ENCODE data around the gene GALNTL6. TPM values are rescaled to one million over a fixed set of nuclear protein-coding genes. Genes with fewer than 3 reads are reported as not detected.

Gene GALNTL6
- total and polyA plus RNA-seq, 3 donors from 2014 or later: 2.9 to 6.2 (median 4.9) TPM

DNA sequence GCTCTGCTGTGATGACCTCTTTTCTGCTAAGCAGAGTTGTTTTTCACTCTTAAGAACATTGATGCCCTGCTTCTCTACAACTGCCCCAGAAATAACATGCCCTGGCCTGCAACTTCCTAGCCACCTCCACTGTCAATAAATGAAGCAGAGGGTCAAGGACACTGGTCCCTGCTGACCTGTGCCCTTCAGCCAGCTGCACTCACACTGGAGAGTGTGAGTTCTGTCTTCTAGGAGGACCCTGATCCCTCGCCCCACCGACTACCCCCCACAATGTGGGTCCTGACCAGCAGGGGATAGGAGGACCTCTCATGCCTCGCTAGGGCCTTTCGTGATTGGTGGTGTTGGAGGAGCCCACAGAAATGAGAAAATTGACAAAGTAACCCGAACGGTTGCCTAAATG, 947.3 kb downstream of the GALNTL6 start:
- Histone ChIP-seq H3K4me1 (no peaks in the 10 kb centered on the region), H3K9me3 (no peaks in the 10 kb centered on the region), H3K4me3 (no peak overlapping the region), H3K36me3 (ENCODE audit: low read depth, missing control alignments) (no peaks in the 10 kb centered on the region), H3K27ac (no peak overlapping the region), H3K27me3 (no peaks in the 10 kb centered on the region)
- WGBS, 2 donors: 84 to 93% methylated on average over 4 to 6 of the region's 6 CpGs
- DNase-seq: no peak
- no peak for TF ChIP-seq POLR2A (IDR thresholded peaks at IDR 0.05)
- TF ChIP-seq, protein P1, sequence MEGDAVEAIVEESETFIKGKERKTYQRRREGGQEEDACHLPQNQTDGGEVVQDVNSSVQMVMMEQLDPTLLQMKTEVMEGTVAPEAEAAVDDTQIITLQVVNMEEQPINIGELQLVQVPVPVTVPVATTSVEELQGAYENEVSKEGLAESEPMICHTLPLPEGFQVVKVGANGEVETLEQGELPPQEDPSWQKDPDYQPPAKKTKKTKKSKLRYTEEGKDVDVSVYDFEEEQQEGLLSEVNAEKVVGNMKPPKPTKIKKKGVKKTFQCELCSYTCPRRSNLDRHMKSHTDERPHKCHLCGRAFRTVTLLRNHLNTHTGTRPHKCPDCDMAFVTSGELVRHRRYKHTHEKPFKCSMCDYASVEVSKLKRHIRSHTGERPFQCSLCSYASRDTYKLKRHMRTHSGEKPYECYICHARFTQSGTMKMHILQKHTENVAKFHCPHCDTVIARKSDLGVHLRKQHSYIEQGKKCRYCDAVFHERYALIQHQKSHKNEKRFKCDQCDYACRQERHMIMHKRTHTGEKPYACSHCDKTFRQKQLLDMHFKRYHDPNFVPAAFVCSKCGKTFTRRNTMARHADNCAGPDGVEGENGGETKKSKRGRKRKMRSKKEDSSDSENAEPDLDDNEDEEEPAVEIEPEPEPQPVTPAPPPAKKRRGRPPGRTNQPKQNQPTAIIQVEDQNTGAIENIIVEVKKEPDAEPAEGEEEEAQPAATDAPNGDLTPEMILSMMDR (IDR thresholded peaks at IDR 0.05): no peak
- intact Hi-C loops (cut with DNase I; ENCODE audit: low total_unique reads): no loop called here

DNA sequence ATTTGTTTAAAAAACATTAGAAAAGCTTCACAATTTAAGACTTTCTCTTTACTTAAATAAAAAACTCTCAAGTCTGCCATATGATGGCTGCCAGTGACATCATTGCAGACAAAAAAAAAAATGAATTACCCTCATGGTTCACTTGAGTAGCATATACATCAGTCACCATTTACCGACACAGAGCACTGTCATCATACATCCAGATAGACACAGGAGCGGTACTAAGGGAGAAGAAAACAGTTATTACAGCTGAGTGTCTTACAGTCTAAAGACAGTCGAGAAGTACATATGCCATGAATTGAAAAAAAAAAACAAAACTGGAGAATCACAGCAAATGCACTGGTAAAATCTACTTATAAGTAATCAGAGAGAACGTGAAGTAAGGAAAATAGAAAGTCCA, 949.7 kb downstream of the GALNTL6 start:
- H3K36me3 ChIP-seq (ENCODE audit: low read depth, missing control alignments): no peaks in the 10 kb centered on the region
- no peaks in the 10 kb centered on the region for H3K27me3 ChIP-seq
- intact Hi-C loops (cut with DNase I; ENCODE audit: low total_unique reads): no loop called here
- H3K4me3 ChIP-seq: no peak overlapping the region
- no peaks in the 10 kb centered on the region for H3K9me3 ChIP-seq
- no peaks in the 10 kb centered on the region for H3K4me1 ChIP-seq
- no peak overlapping the region for H3K27ac ChIP-seq
- 73 to 79% methylated on average over 4 of the region's 4 CpGs for WGBS, 2 donors
- no peak for TF ChIP-seq POLR2A (IDR thresholded peaks at IDR 0.05)
- TF ChIP-seq, protein P1 (IDR thresholded peaks at IDR 0.05): no peak
- no peak for DNase-seq

DNA sequence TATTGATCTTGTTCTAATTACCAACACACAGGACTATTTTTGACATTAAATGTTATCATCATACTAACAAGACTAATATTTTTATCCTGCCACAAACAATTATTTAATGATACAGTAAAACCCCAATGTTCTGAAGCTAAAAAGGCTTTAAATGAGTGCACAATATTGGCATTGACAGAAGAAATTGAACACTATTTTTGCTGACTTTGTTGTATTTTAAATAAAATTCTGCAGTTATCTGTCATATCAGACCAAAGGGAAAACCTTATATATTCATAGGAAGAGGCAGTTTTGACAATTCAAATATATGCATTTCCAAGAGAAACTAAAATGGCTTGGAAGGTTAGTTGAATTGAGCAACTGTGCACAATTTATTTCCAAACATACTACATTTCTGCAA, 957.6 kb downstream of the GALNTL6 start:
- no peak for DNase-seq
- no peaks in the 10 kb centered on the region for H3K27me3 ChIP-seq
- TF ChIP-seq, protein P1 (IDR thresholded peaks at IDR 0.05): no peak
- no peak for TF ChIP-seq POLR2A (IDR thresholded peaks at IDR 0.05)

DNA sequence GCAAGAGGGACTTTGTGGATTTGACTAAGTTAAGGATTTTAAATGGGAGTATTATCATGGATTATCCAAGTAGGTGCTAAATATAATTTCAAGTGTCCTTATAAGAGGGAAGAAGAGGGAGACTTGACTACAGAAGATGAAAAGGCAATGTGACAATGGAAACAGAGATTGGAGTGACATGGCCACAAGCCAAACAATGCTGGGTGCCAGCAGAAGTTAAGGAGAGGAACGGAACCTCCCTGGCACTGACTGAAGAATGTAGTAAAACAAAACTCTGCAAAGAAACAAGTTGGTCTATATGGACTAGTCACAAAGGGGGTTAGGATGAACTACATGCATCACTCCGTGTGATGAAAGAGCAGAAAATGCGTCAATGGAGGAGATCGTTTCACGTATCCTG, 959.6 kb downstream of the GALNTL6 start:
- TF ChIP-seq, protein P1 (IDR thresholded peaks at IDR 0.05): no peak
- no peak for TF ChIP-seq POLR2A (IDR thresholded peaks at IDR 0.05)
- DNase-seq: no peak
- intact Hi-C loops (cut with DNase I; ENCODE audit: low total_unique reads): no loop called here
- Histone ChIP-seq H3K4me3 (no peak overlapping the region), H3K27me3 (no peaks in the 10 kb centered on the region), H3K9me3 (no peaks in the 10 kb centered on the region), H3K4me1 (no peaks in the 10 kb centered on the region), H3K27ac (no peak overlapping the region), H3K36me3 (ENCODE audit: low read depth, missing control alignments) (no peaks in the 10 kb centered on the region)
- WGBS, 2 donors: 78 to 85% methylated on average over 5 of the region's 5 CpGs

More for the DNA sequence above, 957.6 kb downstream of the GALNTL6 start:
- Histone ChIP-seq H3K36me3 (ENCODE audit: low read depth, missing control alignments) (no peaks in the 10 kb centered on the region), H3K4me3 (no peak overlapping the region), H3K9me3 (no peaks in the 10 kb centered on the region), H3K4me1 (no peaks in the 10 kb centered on the region), H3K27ac (no peak overlapping the region)
- intact Hi-C loops (cut with DNase I; ENCODE audit: low total_unique reads): no loop called here

DNA sequence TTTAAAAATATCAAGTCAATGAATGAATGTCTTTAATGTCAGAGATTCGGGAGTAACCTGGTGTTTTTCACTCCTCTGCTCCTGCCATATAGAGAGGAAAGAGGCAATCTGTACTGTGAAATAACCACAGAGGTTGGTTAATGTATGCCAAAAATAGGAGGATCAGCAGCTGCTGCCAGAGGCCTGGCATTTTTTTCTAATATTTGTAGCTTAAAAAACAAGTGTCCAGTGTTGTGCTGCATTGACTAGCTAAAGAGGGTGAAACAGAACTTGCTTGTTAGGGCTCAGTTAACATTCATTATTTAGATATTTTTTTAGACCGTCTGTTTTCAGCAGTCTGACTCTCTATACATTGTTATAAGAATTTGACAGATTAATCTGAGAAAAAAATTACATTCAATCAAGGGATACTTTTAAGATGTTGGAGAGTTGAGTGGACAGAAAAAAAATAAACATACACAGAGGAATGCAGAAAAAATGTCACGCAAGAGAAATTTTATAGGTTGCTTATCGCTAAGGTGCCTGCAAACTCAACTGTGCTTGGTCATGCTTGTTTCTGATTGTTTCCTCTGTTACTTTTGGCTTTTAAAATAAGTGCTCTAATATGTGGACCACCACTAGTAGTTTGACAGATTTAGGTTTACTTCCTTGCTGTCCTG, 963.1 kb downstream of the GALNTL6 start:
- Histone ChIP-seq H3K9me3 (no peaks in the 10 kb centered on the region), H3K36me3 (ENCODE audit: low read depth, missing control alignments) (no peaks in the 10 kb centered on the region), H3K27ac (no peak overlapping the region), H3K4me3 (no peak overlapping the region), H3K27me3 (no peaks in the 10 kb centered on the region), H3K4me1 (no peaks in the 10 kb centered on the region)
- DNase-seq: no peak
- intact Hi-C loops (cut with DNase I; ENCODE audit: low total_unique reads): no loop called here
- 54 to 65% methylated on average over 4 of the region's 4 CpGs for WGBS, 2 donors
- TF ChIP-seq, protein P1 (IDR thresholded peaks at IDR 0.05): no peak
- TF ChIP-seq POLR2A (IDR thresholded peaks at IDR 0.05): no peak

Data from testis (tissue), 3 donors.